Measurements from ENCODE around the gene CES4A. TPM values are rescaled to one million over a fixed set of nuclear protein-coding genes. Genes with fewer than 3 reads are reported as not detected.

The CES4A gene
- polyA plus RNA-seq, 1 donor (not counting 4 experiments of a cell fraction or from before 2014, with no cell fraction given): 6.6 TPM

DNA sequence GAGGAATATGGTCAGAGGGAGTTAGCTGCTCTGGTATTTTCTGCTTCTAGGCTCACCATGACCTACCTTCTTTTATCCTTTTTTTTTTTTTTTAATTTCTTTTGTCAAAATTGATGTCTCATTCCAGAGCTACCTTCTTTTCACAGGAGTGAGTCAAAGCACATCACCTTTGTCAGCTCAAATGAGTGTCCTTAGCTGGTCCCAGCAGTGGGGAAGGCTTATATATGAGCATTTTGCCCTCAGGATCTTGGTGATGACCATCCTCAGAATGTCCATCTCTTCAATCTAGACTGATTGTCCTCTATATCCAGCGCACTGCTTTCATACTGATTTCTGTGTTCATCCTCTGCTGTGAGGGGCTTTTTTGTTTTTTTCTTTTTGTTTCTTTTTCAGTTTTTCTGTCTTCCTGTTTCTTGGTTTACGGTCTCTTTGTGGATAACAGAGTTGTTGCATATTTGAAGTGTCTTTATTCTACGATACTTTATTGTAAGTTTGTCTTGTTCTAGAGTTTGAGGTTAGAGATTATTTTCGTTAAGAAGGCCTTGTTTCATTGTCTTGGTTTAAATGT is 65.5 kb downstream of the CES4A start:
- no peak overlapping the region for H3K27ac ChIP-seq (ENCODE audit: control insufficient read depth, insufficient read depth, low read length)
- H2AFZ ChIP-seq (ENCODE audit: control insufficient read depth, low read length): no peak overlapping the region
- FAIRE-seq (no peak), DNase-seq (ENCODE audit: low read depth, low spot score) (no peak)
- peaks cover 59% of the 10 kb centered on the region for H3K79me2 ChIP-seq (ENCODE audit: control insufficient read depth, insufficient read depth, low read length)
- no peaks in the 10 kb centered on the region for H3K36me3 ChIP-seq (ENCODE audit: control insufficient read depth in 2 of 2, extremely low read depth in 1 of 2, insufficient read depth in 2 of 2, low read length in 2 of 2)
- no peaks in the 10 kb centered on the region for H3K9me3 ChIP-seq (ENCODE audit: control insufficient read depth, low read depth, low read length)
- dilution Hi-C loops (cut with MboI; ENCODE audit: extremely low pct_ligation_motif_present, low sequenced_read_pairs): no loop called here
- H4K20me1 ChIP-seq (ENCODE audit: control insufficient read depth, extremely low read depth, insufficient read depth, low read length): peaks cover 8% of the 10 kb centered on the region
- no peak overlapping the region for H3K4me3 ChIP-seq (ENCODE audit: control insufficient read depth in 2 of 3, extremely low read depth in 1 of 3, insufficient read depth in 2 of 3, low read depth in 1 of 3, low read length in 3 of 3)
- TF ChIP-seq, protein P1, sequence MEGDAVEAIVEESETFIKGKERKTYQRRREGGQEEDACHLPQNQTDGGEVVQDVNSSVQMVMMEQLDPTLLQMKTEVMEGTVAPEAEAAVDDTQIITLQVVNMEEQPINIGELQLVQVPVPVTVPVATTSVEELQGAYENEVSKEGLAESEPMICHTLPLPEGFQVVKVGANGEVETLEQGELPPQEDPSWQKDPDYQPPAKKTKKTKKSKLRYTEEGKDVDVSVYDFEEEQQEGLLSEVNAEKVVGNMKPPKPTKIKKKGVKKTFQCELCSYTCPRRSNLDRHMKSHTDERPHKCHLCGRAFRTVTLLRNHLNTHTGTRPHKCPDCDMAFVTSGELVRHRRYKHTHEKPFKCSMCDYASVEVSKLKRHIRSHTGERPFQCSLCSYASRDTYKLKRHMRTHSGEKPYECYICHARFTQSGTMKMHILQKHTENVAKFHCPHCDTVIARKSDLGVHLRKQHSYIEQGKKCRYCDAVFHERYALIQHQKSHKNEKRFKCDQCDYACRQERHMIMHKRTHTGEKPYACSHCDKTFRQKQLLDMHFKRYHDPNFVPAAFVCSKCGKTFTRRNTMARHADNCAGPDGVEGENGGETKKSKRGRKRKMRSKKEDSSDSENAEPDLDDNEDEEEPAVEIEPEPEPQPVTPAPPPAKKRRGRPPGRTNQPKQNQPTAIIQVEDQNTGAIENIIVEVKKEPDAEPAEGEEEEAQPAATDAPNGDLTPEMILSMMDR (optimal IDR thresholded peaks at IDR 0.05 in 1 of 3, IDR thresholded peaks at IDR 0.05 in 1 of 3, conservative IDR thresholded peaks at IDR 0.05 in 1 of 3; ENCODE audit: extremely low read depth in 1 of 3, insufficient read depth in 2 of 3, low read length in 3 of 3): no peak
- TF ChIP-seq EZH2 (IDR thresholded peaks at IDR 0.05; ENCODE audit: low read length): no peak
- no peak overlapping the region for H3K9ac ChIP-seq (ENCODE audit: control insufficient read depth, extremely low read depth, insufficient read depth, low read length)
- H3K27me3 ChIP-seq (ENCODE audit: control insufficient read depth, extremely low read depth, insufficient read depth, low read length): no peaks in the 10 kb centered on the region
- H3K4me2 ChIP-seq (ENCODE audit: control insufficient read depth, extremely low read depth, insufficient read depth, low read depth, low read length): no peak overlapping the region
- H3K9me1 ChIP-seq (ENCODE audit: control insufficient read depth, extremely low read depth, insufficient read depth, low read length): no peaks in the 10 kb centered on the region
- peaks cover 15% of the 10 kb centered on the region for H3K4me1 ChIP-seq (ENCODE audit: control insufficient read depth, extremely low read depth, insufficient read depth, low read length)

GRCh38 chr16:67054901-67055300 is 66.5 kb downstream of the CES4A start:
- H3K36me3 ChIP-seq (ENCODE audit: control insufficient read depth in 2 of 2, extremely low read depth in 1 of 2, insufficient read depth in 2 of 2, low read length in 2 of 2): no peaks in the 10 kb centered on the region
- TF ChIP-seq, protein P1 (optimal IDR thresholded peaks at IDR 0.05 in 1 of 3, IDR thresholded peaks at IDR 0.05 in 1 of 3, conservative IDR thresholded peaks at IDR 0.05 in 1 of 3; ENCODE audit: extremely low read depth in 1 of 3, insufficient read depth in 2 of 3, low read length in 3 of 3): no peak
- no peak for TF ChIP-seq EZH2 (IDR thresholded peaks at IDR 0.05; ENCODE audit: low read length)
- no peaks in the 10 kb centered on the region for H3K27me3 ChIP-seq (ENCODE audit: control insufficient read depth, extremely low read depth, insufficient read depth, low read length)
- H3K9ac ChIP-seq (ENCODE audit: control insufficient read depth, extremely low read depth, insufficient read depth, low read length): no peak overlapping the region
- H3K27ac ChIP-seq (ENCODE audit: control insufficient read depth, insufficient read depth, low read length): no peak overlapping the region
- H3K9me1 ChIP-seq (ENCODE audit: control insufficient read depth, extremely low read depth, insufficient read depth, low read length): peaks cover 2% of the 10 kb centered on the region
- no peaks in the 10 kb centered on the region for H3K9me3 ChIP-seq (ENCODE audit: control insufficient read depth, low read depth, low read length)
- FAIRE-seq (no peak), DNase-seq (ENCODE audit: low read depth, low spot score) (no peak)
- no peak overlapping the region for H3K4me3 ChIP-seq (ENCODE audit: control insufficient read depth in 2 of 3, extremely low read depth in 1 of 3, insufficient read depth in 2 of 3, low read depth in 1 of 3, low read length in 3 of 3)
- dilution Hi-C loops (cut with MboI; ENCODE audit: extremely low pct_ligation_motif_present, low sequenced_read_pairs): no loop called here
- peaks cover 65% of the 10 kb centered on the region for H3K79me2 ChIP-seq (ENCODE audit: control insufficient read depth, insufficient read depth, low read length)
- peaks cover 15% of the 10 kb centered on the region for H3K4me1 ChIP-seq (ENCODE audit: control insufficient read depth, extremely low read depth, insufficient read depth, low read length)
- no peak overlapping the region for H2AFZ ChIP-seq (ENCODE audit: control insufficient read depth, low read length)
- no peak overlapping the region for H3K4me2 ChIP-seq (ENCODE audit: control insufficient read depth, extremely low read depth, insufficient read depth, low read depth, low read length)
- H4K20me1 ChIP-seq (ENCODE audit: control insufficient read depth, extremely low read depth, insufficient read depth, low read length): peaks cover 8% of the 10 kb centered on the region
